Suprapubic skin (tissue), 3 donors: ENCODE measurements around the gene TSLP.

ENCODE experiments used
- POLR2A ChIP-seq, 2 donors: fragments of 450-650 bp; IDR thresholded peaks; one replicate each; pipeline ENCODE4 v1.6.1; 2017; ENCODE audit warnings: antibody characterized with exemption in 2 of 2, mild to moderate bottlenecking in 2 of 2, moderate library complexity in 2 of 2
- TF ChIP-seq, protein P1 (sequence below), 2 donors: fragments of 200-600 bp in 1 of 2; fragments of 450-650 bp in 1 of 2; sonication (generic) in 1 of 2; IDR thresholded peaks; one replicate each; pipeline ENCODE4 v1.5.1; 2016 to 2019; ENCODE audit warnings: antibody characterized with exemption in 2 of 2, mild to moderate bottlenecking in 1 of 2, moderate library complexity in 1 of 2

DNA sequence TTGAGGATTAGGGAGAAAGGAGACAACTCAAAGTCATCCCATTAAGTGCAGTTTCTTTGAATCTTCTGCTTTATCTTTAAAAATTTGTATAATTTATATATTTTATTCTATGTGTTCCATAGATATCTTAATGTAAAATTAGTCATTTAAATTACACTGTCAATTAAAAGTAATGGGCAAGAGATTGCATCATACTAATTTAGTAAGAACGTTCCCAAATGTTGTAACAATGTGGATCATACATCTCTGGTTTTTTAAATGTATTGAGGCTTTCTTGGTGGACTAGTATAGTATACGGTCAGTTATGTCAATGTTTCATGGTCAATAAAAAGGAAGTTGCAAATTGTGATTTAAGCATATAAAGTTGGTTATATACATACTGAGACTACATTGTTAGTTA lies 6.2 kb downstream of the TSLP start:
- TF ChIP-seq, protein P1, sequence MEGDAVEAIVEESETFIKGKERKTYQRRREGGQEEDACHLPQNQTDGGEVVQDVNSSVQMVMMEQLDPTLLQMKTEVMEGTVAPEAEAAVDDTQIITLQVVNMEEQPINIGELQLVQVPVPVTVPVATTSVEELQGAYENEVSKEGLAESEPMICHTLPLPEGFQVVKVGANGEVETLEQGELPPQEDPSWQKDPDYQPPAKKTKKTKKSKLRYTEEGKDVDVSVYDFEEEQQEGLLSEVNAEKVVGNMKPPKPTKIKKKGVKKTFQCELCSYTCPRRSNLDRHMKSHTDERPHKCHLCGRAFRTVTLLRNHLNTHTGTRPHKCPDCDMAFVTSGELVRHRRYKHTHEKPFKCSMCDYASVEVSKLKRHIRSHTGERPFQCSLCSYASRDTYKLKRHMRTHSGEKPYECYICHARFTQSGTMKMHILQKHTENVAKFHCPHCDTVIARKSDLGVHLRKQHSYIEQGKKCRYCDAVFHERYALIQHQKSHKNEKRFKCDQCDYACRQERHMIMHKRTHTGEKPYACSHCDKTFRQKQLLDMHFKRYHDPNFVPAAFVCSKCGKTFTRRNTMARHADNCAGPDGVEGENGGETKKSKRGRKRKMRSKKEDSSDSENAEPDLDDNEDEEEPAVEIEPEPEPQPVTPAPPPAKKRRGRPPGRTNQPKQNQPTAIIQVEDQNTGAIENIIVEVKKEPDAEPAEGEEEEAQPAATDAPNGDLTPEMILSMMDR (IDR thresholded peaks at IDR 0.05), result no peak
- TF ChIP-seq POLR2A (IDR thresholded peaks at IDR 0.05), result no peak
